Esophagus squamous epithelium (tissue), 5 donors: Measurements from ENCODE around the gene DRGX. TPM values are rescaled to one million over a fixed set of nuclear protein-coding genes. Genes with fewer than 3 reads are reported as not detected.

ENCODE experiments used
- DNase-seq: peaks from one replicate; lab custom pipeline; 2025; lab: John Stamatoyannopoulos, UW
- H3K27ac ChIP-seq, 4 donors: fragments of 200-600 bp; sonication (generic); one replicate each; pipeline ENCODE4 v1.5.1; 2016 to 2019; ENCODE audit warnings: mild to moderate bottlenecking in 1 of 4
- H3K27me3 ChIP-seq, 4 donors: fragments of 200-600 bp; sonication (generic); 1 replicate in 3 of 4; 2 replicates in 1 of 4; pipeline versions ENCODE4 v1.5.1 to v1.6.0; 2017 to 2021; ENCODE audit warnings: antibody characterized with exemption in 1 of 4
- H3K36me3 ChIP-seq, 3 donors: fragments of 200-600 bp; sonication (generic); one replicate each; pipeline ENCODE4 v1.5.1; 2016 to 2019
- H3K4me1 ChIP-seq, 3 donors: fragments of 200-600 bp; sonication (generic); one replicate each; pipeline ENCODE4 v1.5.1; 2017 to 2019
- H3K4me3 ChIP-seq, 4 donors: fragments of 200-600 bp; sonication (generic); 1 replicate in 3 of 4; 2 replicates in 1 of 4; pipeline ENCODE4 v1.5.1; 2016 to 2019; ENCODE audit warnings: mild to moderate bottlenecking in 2 of 4, moderate library complexity in 1 of 4
- H3K9me3 ChIP-seq, 3 donors: fragments of 200-600 bp; sonication (generic); one replicate each; pipeline ENCODE4 v1.5.1; 2016 to 2019
- CTCF ChIP-seq, 6 experiments: fragments of 450-650 bp in 4 of 6; fragments of 200-600 bp in 2 of 6; sonication (generic) in 2 of 6; IDR thresholded peaks; one replicate each; pipeline ENCODE4 v1.5.1; 2016 to 2019; ENCODE audit warnings: antibody characterized with exemption in 6 of 6, mild to moderate bottlenecking in 4 of 6, moderate library complexity in 4 of 6
- POLR2A ChIP-seq, 4 donors: fragments of 450-650 bp; IDR thresholded peaks; one replicate each; pipeline ENCODE4 v1.6.1; 2017; ENCODE audit warnings: antibody characterized with exemption in 4 of 4, mild to moderate bottlenecking in 4 of 4, moderate library complexity in 3 of 4
- whole genome bisulfite sequencing, 2 donors: methylation state at CpG; one replicate each; pipeline ENCODE4 v1.1.5; 2018; 5-methylcytosine and 5-hydroxymethylcytosine counted together
- intact Hi-C: fragments of 100-400 bp; cut with DNase I; formaldehyde crosslinking; loops from one replicate; pipeline ENCODE4 v1.15.0; 2022
- total RNA-seq, 4 donors: library from RNA; depleted of rRNA; stranded (reverse); fragments of >200 nt; gene quantifications; one replicate each; pipeline ENCODE4 v1.1.0, GENCODE V29; 2016
- donor health status: DM: yes; HTN: yes; CAD: no.

The DRGX gene
- total RNA-seq, 4 donors from 2014 or later, result not detected

- Histone ChIP-seq H3K36me3 (no peaks in the 10 kb centered on the region), H3K4me1 (no peaks in the 10 kb centered on the region), H3K27ac (no peak overlapping the region), H3K27me3 (no peaks in the 10 kb centered on the region), H3K4me3 (no peak overlapping the region), H3K9me3 (no peaks in the 10 kb centered on the region)
- no peak for DNase-seq
- no peak for TF ChIP-seq CTCF (IDR thresholded peaks at IDR 0.05)
- no peak for TF ChIP-seq POLR2A (IDR thresholded peaks at IDR 0.05)
- WGBS, 2 donors, result 70 to 83% methylated on average over 1 to 2 of the region's 2 CpGs
- intact Hi-C loops, result no loop called here
Measured at GRCh38 chr10:49320191-49320590, 75.7 kb downstream of the DRGX start.

- no peak overlapping the region for H3K4me3 ChIP-seq
- TF ChIP-seq CTCF (IDR thresholded peaks at IDR 0.05), result no peak
- no peak for TF ChIP-seq POLR2A (IDR thresholded peaks at IDR 0.05)
- DNase-seq, result no peak
- 70 to 100% methylated on average over 1 of the region's 1 CpG for WGBS, 2 donors
- H3K27me3 ChIP-seq, result no peaks in the 10 kb centered on the region
- H3K36me3 ChIP-seq, result no peaks in the 10 kb centered on the region
- no peaks in the 10 kb centered on the region for H3K4me1 ChIP-seq
- intact Hi-C loops, result no loop called here
- H3K27ac ChIP-seq, result no peak overlapping the region
- H3K9me3 ChIP-seq, result no peaks in the 10 kb centered on the region
Measured at GRCh38 chr10:49319206-49319605, 76.7 kb downstream of the DRGX start.

- Histone ChIP-seq H3K27ac (no peak overlapping the region), H3K27me3 (no peaks in the 10 kb centered on the region), H3K9me3 (no peaks in the 10 kb centered on the region), H3K36me3 (no peaks in the 10 kb centered on the region), H3K4me3 (no peak overlapping the region), H3K4me1 (no peaks in the 10 kb centered on the region)
- intact Hi-C loops, result no loop called here
- DNase-seq, result no peak
- TF ChIP-seq CTCF (IDR thresholded peaks at IDR 0.05) (no peak), POLR2A (IDR thresholded peaks at IDR 0.05) (no peak)
Measured at GRCh38 chr10:49318755-49319154, 77.1 kb downstream of the DRGX start.

- Histone ChIP-seq H3K27me3 (no peaks in the 10 kb centered on the region), H3K36me3 (no peaks in the 10 kb centered on the region), H3K9me3 (no peaks in the 10 kb centered on the region), H3K4me3 (no peak overlapping the region), H3K27ac (no peak overlapping the region), H3K4me1 (no peaks in the 10 kb centered on the region)
- TF ChIP-seq CTCF (IDR thresholded peaks at IDR 0.05), result no peak
- no peak for TF ChIP-seq POLR2A (IDR thresholded peaks at IDR 0.05)
- 78 to 82% methylated on average over 4 to 6 of the region's 6 CpGs for WGBS, 2 donors
- intact Hi-C loops, result no loop called here
- no peak for DNase-seq
Measured at GRCh38 chr10:49318028-49318427, 77.9 kb downstream of the DRGX start.

GRCh38 chr10:49314806-49315205 lies 81.1 kb downstream of the DRGX start:
- H3K36me3 ChIP-seq, result no peaks in the 10 kb centered on the region
- H3K27me3 ChIP-seq, result no peaks in the 10 kb centered on the region
- intact Hi-C loops, result no loop called here
- no peak for DNase-seq
- H3K9me3 ChIP-seq, result no peaks in the 10 kb centered on the region
- H3K4me3 ChIP-seq, result no peak overlapping the region
- no peak overlapping the region for H3K27ac ChIP-seq
- H3K4me1 ChIP-seq, result no peaks in the 10 kb centered on the region
- TF ChIP-seq CTCF (IDR thresholded peaks at IDR 0.05) (no peak), POLR2A (IDR thresholded peaks at IDR 0.05) (no peak)
- WGBS, 2 donors, result 77 to 81% methylated on average over 4 to 5 of the region's 5 CpGs

Other genes with a start within 250 kb of the DRGX start
- 10 to 100 TPM in 2 of 4 donors, 1 to 10 TPM in 1, under 1 TPM in 1; 0.76 to 20.6 (median 7.1) TPM for gene TMEM273, start 207.7 kb downstream of the DRGX start, total RNA-seq
- under 1 TPM in 1 of 4 donors, not detected in 3; under 0.01 TPM for gene C10orf71, start 96.9 kb downstream of the DRGX start, total RNA-seq
- gene ERCC6, start 143.0 kb upstream of the DRGX start, total RNA-seq, result 10 to 100 TPM in 2 of 4 donors, 1 to 10 TPM in 2; 8.5 to 17.9 (median 9.8) TPM
- gene SLC18A3, start 214.2 kb upstream of the DRGX start, total RNA-seq, result not detected
- not detected for gene CHAT, start 217.9 kb upstream of the DRGX start, total RNA-seq